HCT116 (cell line): Measurements from ENCODE around the gene MUC15. TPM values are rescaled to one million over a fixed set of nuclear protein-coding genes. Genes with fewer than 3 reads are reported as not detected.

Experiments
- ATAC-seq: fragments of 200-7000 bp; cut with Tn5 transposase; 2 replicates; pipeline ENCODE4 v1.9.1; 2020; ENCODE audit warnings: mild to moderate bottlenecking, moderate library complexity
- BruUV-seq: library from RNA; stranded (reverse); fragments of 400-500 nt; replicated peaks from 2 replicates; lab custom pipeline; 2021; lab: Mats Ljungman, UMichigan
- CTCF ChIA-PET: fragments of 300-600 bp; sonication (Branson Sonifier 250); formaldehyde crosslinking; loops from one replicate; lab custom pipeline; 2021; ENCODE audit warnings: antibody characterized with exemption; lab: Charles Lee
- POLR2A ChIA-PET: fragments of 300-600, 350-600 bp; sonication (Branson Sonifier 250); formaldehyde crosslinking; loops from one replicate; lab custom pipeline; 2021; ENCODE audit warnings: antibody characterized with exemption; lab: Charles Lee
- RAD21 ChIA-PET, 2 experiments: fragments of 300-600 bp; sonication (Branson Sonifier 250); formaldehyde crosslinking; loops; one replicate each; lab custom pipeline; 2023; ENCODE audit warnings: low total read pairs in 2 of 2; ENCODE audit not compliant: uncharacterized antibody in 2 of 2, unreplicated experiment in 2 of 2, low non-redundant PET in 1 of 2; lab: Charles Lee
- DNase-seq: peaks from one replicate; pipeline ENCODE4 v3.0.0-alpha.2; 2010; ENCODE audit warnings: low read depth, low spot score
- H2AFZ ChIP-seq: fragments of 200-600 bp; shearing (Covaris generic), sonication (generic); 2 replicates; pipeline ENCODE4 v1.6.1; 2017; ENCODE audit warnings: low read depth, mixed run types, mixed read lengths, antibody characterized with exemption, low read length; ENCODE audit not compliant: poor library complexity, severe bottlenecking
- H3K27ac ChIP-seq: 2 replicates; pipeline ENCODE4 v1.5.1; 2012; ENCODE audit warnings: low read depth, low read length
- H3K27me3 ChIP-seq: fragments of 200-600 bp; sonication (generic); 2 replicates; pipeline ENCODE4 v1.6.1; 2016; ENCODE audit warnings: mixed run types, low read length, mixed read lengths; ENCODE audit not compliant: insufficient read depth
- H3K36me3 ChIP-seq, 2 experiments: fragments of 200-500 bp in 1 of 2; fragments of 200-600 bp in 1 of 2; sonication (Bioruptor generic) in 1 of 2; sonication (generic) in 1 of 2; 2 replicates each; pipeline versions ENCODE4 v1.5.1 to v1.6.1; 2014 to 2016; ENCODE audit warnings: low read length in 2 of 2, inconsistent platforms in 1 of 2, mixed read lengths in 1 of 2, mixed run types in 1 of 2; ENCODE audit not compliant: insufficient read depth in 2 of 2, control insufficient read depth in 1 of 2
- H3K4me1 ChIP-seq, 2 experiments: fragments of 200-600 bp in 1 of 2; sonication (generic) in 1 of 2; 2 replicates each; pipeline versions ENCODE4 v1.5.1 to v1.6.1; 2012 to 2017; ENCODE audit warnings: low read length in 2 of 2, inconsistent platforms in 1 of 2, mild to moderate bottlenecking in 1 of 2, mixed read lengths in 1 of 2, mixed run types in 1 of 2, moderate library complexity in 1 of 2; ENCODE audit not compliant: insufficient read depth in 2 of 2, control insufficient read depth in 1 of 2
- H3K4me2 ChIP-seq: fragments of 200-600 bp; sonication (generic); 2 replicates; pipeline ENCODE4 v1.6.1; 2017; ENCODE audit warnings: mixed run types, low read length, mixed read lengths
- H3K4me3 ChIP-seq, 2 experiments: fragments of 200-600 bp in 1 of 2; sonication (generic) in 1 of 2; replicated peaks in 1 of 2; 2 replicates each; pipeline ENCODE4 v1.5.1; 2011 to 2016; ENCODE audit warnings: low read length in 2 of 2, control low read depth in 1 of 2, low read depth in 1 of 2, mild to moderate bottlenecking in 1 of 2, mixed read lengths in 1 of 2, mixed run types in 1 of 2
- H3K79me2 ChIP-seq: fragments of 200-600 bp; sonication (generic); 2 replicates; pipeline ENCODE4 v1.6.1; 2017; ENCODE audit warnings: mild to moderate bottlenecking, mixed run types, low read length, moderate library complexity, mixed read lengths; ENCODE audit not compliant: insufficient read depth
- H3K9ac ChIP-seq: fragments of 200-600 bp; sonication (generic); 2 replicates; pipeline ENCODE4 v1.6.1; 2016; ENCODE audit warnings: low read length, mixed read lengths
- H3K9me2 ChIP-seq: fragments of 200-600 bp; sonication (generic), shearing (Covaris generic); 2 replicates; pipeline ENCODE4 v1.6.1; 2017; ENCODE audit warnings: mixed run types, mild to moderate bottlenecking, moderate library complexity; ENCODE audit not compliant: insufficient read depth
- H3K9me3 ChIP-seq, 2 experiments: fragments of 200-500 bp in 1 of 2; fragments of 200-600 bp in 1 of 2; sonication (Bioruptor generic) in 1 of 2; sonication (generic) in 1 of 2; 2 replicates each; pipeline ENCODE4 v1.6.1; 2014 to 2017; ENCODE audit warnings: low read length in 2 of 2, mixed read lengths in 2 of 2, inconsistent platforms in 1 of 2, low read depth in 1 of 2, mild to moderate bottlenecking in 1 of 2, mixed run types in 1 of 2, moderate library complexity in 1 of 2; ENCODE audit not compliant: control insufficient read depth in 1 of 2, insufficient read depth in 1 of 2
- H4K20me1 ChIP-seq: fragments of 200-600 bp; sonication (generic), shearing (Covaris generic); 2 replicates; pipeline ENCODE4 v1.6.1; 2017; ENCODE audit warnings: mixed run types, mild to moderate bottlenecking, moderate library complexity; ENCODE audit not compliant: insufficient read depth
- CBX3 ChIP-seq: IDR thresholded peaks from 2 replicates; pipeline ENCODE4 v1.6.1; 2012; ENCODE audit warnings: low read depth
- ELF1 ChIP-seq: IDR thresholded peaks from 2 replicates; pipeline ENCODE4 v1.6.1; 2012; ENCODE audit warnings: low read depth, borderline replicate concordance
- EZH2 ChIP-seq: fragments of 200-600 bp; sonication (generic); IDR thresholded peaks from 2 replicates; pipeline ENCODE4 v1.6.1; 2017; ENCODE audit warnings: antibody characterized with exemption, mixed run types
- EZH2phosphoT487 ChIP-seq: fragments of 200-600 bp; IDR thresholded peaks from 2 replicates; pipeline ENCODE4 v1.6.1; 2018; ENCODE audit warnings: antibody characterized with exemption, borderline replicate concordance
- JUND ChIP-seq: IDR thresholded peaks from 2 replicates; pipeline ENCODE4 v1.6.1; 2012
- POLR2A ChIP-seq: IDR thresholded peaks from 2 replicates; pipeline ENCODE4 v1.7.0; 2011; ENCODE audit warnings: borderline replicate concordance; ENCODE audit not compliant: insufficient read depth, insufficient read length; ENCODE audit errors: extremely low read depth
- POLR2AphosphoS5 ChIP-seq: IDR thresholded peaks from 2 replicates; pipeline ENCODE4 v1.6.1; 2011; ENCODE audit warnings: mild to moderate bottlenecking, low read depth, low read length, moderate library complexity
- RAD21 ChIP-seq: IDR thresholded peaks from 2 replicates; pipeline ENCODE4 v1.6.1; 2012; ENCODE audit warnings: low read depth, mild to moderate bottlenecking
- SRF ChIP-seq: IDR thresholded peaks from 2 replicates; pipeline ENCODE4 v1.6.1; 2012; ENCODE audit warnings: low read depth
- TCF7L2 ChIP-seq: IDR thresholded peaks from 2 replicates; pipeline ENCODE4 v1.7.0; 2011; ENCODE audit warnings: borderline replicate concordance, inconsistent platforms; ENCODE audit not compliant: insufficient read depth, insufficient read length; ENCODE audit errors: extremely low read depth
- ZNF274 ChIP-seq: fragments of 200-500 bp; sonication (Bioruptor generic); IDR thresholded peaks from 2 replicates; pipeline ENCODE4 v1.6.1; 2014; ENCODE audit warnings: mild to moderate bottlenecking, low read depth, low read length, inconsistent platforms
- intact Hi-C: fragments of 100-400 bp; cut with micrococcal nuclease; formaldehyde crosslinking; loops from 2 replicates; pipeline ENCODE4 v1.10.0; 2022
- total RNA-seq: library from RNA; stranded (reverse); gene quantifications from one replicate; pipeline ENCODE4 v1.2.1, GENCODE V29; 2021; ENCODE audit not compliant: unreplicated experiment
- TF ChIP-seq, protein P1 (sequence below): IDR thresholded peaks from 2 replicates; pipeline ENCODE4 v1.6.1; 2012
- TF ChIP-seq, protein P2 (sequence below): IDR thresholded peaks from 2 replicates; pipeline ENCODE4 v1.6.1; 2012; ENCODE audit warnings: low read depth
- TF ChIP-seq, protein P3 (sequence below): IDR thresholded peaks from 2 replicates; pipeline ENCODE4 v1.6.1; 2011; ENCODE audit warnings: mild to moderate bottlenecking, low read length, moderate library complexity; ENCODE audit not compliant: insufficient replicate concordance; ENCODE audit errors: extremely low read depth

MUC15 gene
- total RNA-seq, 1 experiment from 2014 or later = not detected

DNA sequence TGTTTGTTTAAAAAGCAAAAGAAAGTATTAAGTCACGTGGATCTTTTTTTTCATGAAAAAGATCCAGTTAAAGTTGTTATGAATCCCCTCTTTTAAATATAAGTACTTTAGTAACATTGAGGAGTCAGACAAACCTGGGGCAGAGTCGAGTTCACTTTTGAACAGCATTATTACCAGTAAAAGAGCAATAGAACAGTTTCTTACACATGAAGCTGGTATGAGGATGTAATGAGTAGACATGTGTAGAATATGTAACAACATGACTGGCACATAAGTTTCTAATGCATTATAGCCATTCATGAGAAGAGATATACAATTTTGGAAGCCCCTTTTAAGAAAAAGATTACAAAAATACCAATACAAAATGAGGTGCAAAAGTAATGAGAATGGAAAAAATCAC, 7.6 kb upstream of the MUC15 start:
- H2AFZ ChIP-seq = no peak overlapping the region
- no peaks in the 10 kb centered on the region for H3K9me2 ChIP-seq
- H3K4me1 ChIP-seq = no peaks in the 10 kb centered on the region
- H3K9ac ChIP-seq = no peak overlapping the region
- no peaks in the 10 kb centered on the region for H3K27me3 ChIP-seq
- TF ChIP-seq EZH2 (no peak), EZH2phosphoT487 (no peak), RAD21 (no peak), JUND (no peak), ZNF274 (no peak), CBX3 (no peak), ELF1 (no peak), TCF7L2 (no peak), POLR2AphosphoS5 (no peak), POLR2A (no peak)
- TF ChIP-seq, protein P1, sequence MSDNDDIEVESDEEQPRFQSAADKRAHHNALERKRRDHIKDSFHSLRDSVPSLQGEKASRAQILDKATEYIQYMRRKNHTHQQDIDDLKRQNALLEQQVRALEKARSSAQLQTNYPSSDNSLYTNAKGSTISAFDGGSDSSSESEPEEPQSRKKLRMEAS = no peak
- no peaks in the 10 kb centered on the region for H4K20me1 ChIP-seq
- H3K4me2 ChIP-seq = no peak overlapping the region
- no peak overlapping the region for H3K4me3 ChIP-seq
- ChIA-PET CTCF (no interaction called here), RAD21 (no interaction called here), POLR2A (no interaction called here)
- DNase-seq = no peak
- no TSS peak for BruUV-seq
- no peaks in the 10 kb centered on the region for H3K79me2 ChIP-seq
- H3K27ac ChIP-seq = no peak overlapping the region
- no peak for ATAC-seq
- no peaks in the 10 kb centered on the region for H3K36me3 ChIP-seq
- intact Hi-C loops = no loop called here
- H3K9me3 ChIP-seq = peaks cover 5% of the 10 kb centered on the region in 2 experiments; a peak in 3 of 4 replicates

GRCh38 chr11:26578998-26579661, 7.1 kb upstream of the MUC15 start:
- Histone ChIP-seq H3K9me2 (no peaks in the 10 kb centered on the region), H3K36me3 (no peaks in the 10 kb centered on the region), H2AFZ (no peak overlapping the region), H3K9ac (no peak overlapping the region), H3K27ac (no peak overlapping the region), H3K4me1 (no peaks in the 10 kb centered on the region), H3K4me2 (no peak overlapping the region), H3K27me3 (no peaks in the 10 kb centered on the region), H3K9me3 (peaks cover 5 to 7% of the 10 kb centered on the region in 2 experiments; a peak in 3 of 4 replicates), H3K4me3 (no peak overlapping the region), H3K79me2 (no peaks in the 10 kb centered on the region), H4K20me1 (no peaks in the 10 kb centered on the region)
- ChIA-PET CTCF (no interaction called here), RAD21 (no interaction called here), POLR2A (no interaction called here)
- BruUV-seq = no TSS peak
- no peak for ATAC-seq
- no peak for DNase-seq
- intact Hi-C loops = no loop called here
- TF ChIP-seq TCF7L2 = no peak
- TF ChIP-seq, protein P2, sequence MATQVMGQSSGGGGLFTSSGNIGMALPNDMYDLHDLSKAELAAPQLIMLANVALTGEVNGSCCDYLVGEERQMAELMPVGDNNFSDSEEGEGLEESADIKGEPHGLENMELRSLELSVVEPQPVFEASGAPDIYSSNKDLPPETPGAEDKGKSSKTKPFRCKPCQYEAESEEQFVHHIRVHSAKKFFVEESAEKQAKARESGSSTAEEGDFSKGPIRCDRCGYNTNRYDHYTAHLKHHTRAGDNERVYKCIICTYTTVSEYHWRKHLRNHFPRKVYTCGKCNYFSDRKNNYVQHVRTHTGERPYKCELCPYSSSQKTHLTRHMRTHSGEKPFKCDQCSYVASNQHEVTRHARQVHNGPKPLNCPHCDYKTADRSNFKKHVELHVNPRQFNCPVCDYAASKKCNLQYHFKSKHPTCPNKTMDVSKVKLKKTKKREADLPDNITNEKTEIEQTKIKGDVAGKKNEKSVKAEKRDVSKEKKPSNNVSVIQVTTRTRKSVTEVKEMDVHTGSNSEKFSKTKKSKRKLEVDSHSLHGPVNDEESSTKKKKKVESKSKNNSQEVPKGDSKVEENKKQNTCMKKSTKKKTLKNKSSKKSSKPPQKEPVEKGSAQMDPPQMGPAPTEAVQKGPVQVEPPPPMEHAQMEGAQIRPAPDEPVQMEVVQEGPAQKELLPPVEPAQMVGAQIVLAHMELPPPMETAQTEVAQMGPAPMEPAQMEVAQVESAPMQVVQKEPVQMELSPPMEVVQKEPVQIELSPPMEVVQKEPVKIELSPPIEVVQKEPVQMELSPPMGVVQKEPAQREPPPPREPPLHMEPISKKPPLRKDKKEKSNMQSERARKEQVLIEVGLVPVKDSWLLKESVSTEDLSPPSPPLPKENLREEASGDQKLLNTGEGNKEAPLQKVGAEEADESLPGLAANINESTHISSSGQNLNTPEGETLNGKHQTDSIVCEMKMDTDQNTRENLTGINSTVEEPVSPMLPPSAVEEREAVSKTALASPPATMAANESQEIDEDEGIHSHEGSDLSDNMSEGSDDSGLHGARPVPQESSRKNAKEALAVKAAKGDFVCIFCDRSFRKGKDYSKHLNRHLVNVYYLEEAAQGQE = no peak
- TF ChIP-seq SRF = no peak
- TF ChIP-seq, protein P3, sequence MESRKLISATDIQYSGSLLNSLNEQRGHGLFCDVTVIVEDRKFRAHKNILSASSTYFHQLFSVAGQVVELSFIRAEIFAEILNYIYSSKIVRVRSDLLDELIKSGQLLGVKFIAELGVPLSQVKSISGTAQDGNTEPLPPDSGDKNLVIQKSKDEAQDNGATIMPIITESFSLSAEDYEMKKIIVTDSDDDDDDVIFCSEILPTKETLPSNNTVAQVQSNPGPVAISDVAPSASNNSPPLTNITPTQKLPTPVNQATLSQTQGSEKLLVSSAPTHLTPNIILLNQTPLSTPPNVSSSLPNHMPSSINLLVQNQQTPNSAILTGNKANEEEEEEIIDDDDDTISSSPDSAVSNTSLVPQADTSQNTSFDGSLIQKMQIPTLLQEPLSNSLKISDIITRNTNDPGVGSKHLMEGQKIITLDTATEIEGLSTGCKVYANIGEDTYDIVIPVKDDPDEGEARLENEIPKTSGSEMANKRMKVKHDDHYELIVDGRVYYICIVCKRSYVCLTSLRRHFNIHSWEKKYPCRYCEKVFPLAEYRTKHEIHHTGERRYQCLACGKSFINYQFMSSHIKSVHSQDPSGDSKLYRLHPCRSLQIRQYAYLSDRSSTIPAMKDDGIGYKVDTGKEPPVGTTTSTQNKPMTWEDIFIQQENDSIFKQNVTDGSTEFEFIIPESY = no peak
